Thyroid gland (tissue), 4 donors: Measurements from ENCODE around the gene FOXN3.

ENCODE experiments used
- CTCF ChIP-seq, 6 experiments: fragments of 200-600 bp in 3 of 6; fragments of 450-650 bp in 3 of 6; sonication (generic) in 3 of 6; IDR thresholded peaks; one replicate each; pipeline ENCODE4 v1.5.1; 2016 to 2019; ENCODE audit warnings: antibody characterized with exemption in 6 of 6, mild to moderate bottlenecking in 2 of 6, inconsistent platforms in 1 of 6, moderate library complexity in 1 of 6
- POLR2A ChIP-seq, 2 donors: fragments of 450-650 bp; IDR thresholded peaks; one replicate each; pipeline ENCODE4 v1.6.1; 2017; ENCODE audit warnings: antibody characterized with exemption in 2 of 2, mild to moderate bottlenecking in 2 of 2, moderate library complexity in 1 of 2

- TF ChIP-seq CTCF (IDR thresholded peaks at IDR 0.05) = no peak
- no peak for TF ChIP-seq POLR2A (IDR thresholded peaks at IDR 0.05)
These were observed 11.3 kb downstream of the FOXN3 start for GRCh38 chr14:89405712-89406111.
